Central memory CD8-positive, alpha-beta T cell (primary cell): ENCODE results near the gene TIAL1.

Source experiments
- ATAC-seq: fragments of 150-1000 bp; cut with Tn5 transposase; replicated peaks from 2 replicates; pipeline ENCODE4 v1.10.0; 2022; ENCODE audit warnings: mild to moderate bottlenecking, moderate FRiP score, moderate number of reproducible peaks; ENCODE audit not compliant: poor library complexity, severe bottlenecking; ENCODE audit errors: extremely low read depth
- DNase-seq, 2 donors: peaks; one replicate each; pipeline ENCODE4 v3.0.0; 2021; ENCODE audit warnings: low spot score in 2 of 2
- H3K27ac Mint-ChIP-seq: one replicate; pipeline ENCODE4 v1.8.0; 2022; ENCODE audit warnings: low read depth, mild to moderate bottlenecking, moderate library complexity, mixed read lengths
- H3K27me3 Mint-ChIP-seq: one replicate; pipeline ENCODE4 v1.8.0; 2022; ENCODE audit warnings: mixed read lengths
- H3K36me3 Mint-ChIP-seq: one replicate; pipeline ENCODE4 v1.8.0; 2022; ENCODE audit warnings: mild to moderate bottlenecking, moderate library complexity, mixed read lengths; ENCODE audit not compliant: insufficient read depth
- H3K4me1 Mint-ChIP-seq: one replicate; pipeline ENCODE4 v1.8.0; 2022; ENCODE audit warnings: mixed read lengths
- H3K4me3 Mint-ChIP-seq: one replicate; pipeline ENCODE4 v1.8.0; 2022; ENCODE audit warnings: mild to moderate bottlenecking, moderate library complexity, mixed read lengths
- H3K9me3 Mint-ChIP-seq: one replicate; pipeline ENCODE4 v1.8.0; 2022; ENCODE audit warnings: mixed read lengths

The TIAL1 gene

GRCh38 chr10:119596537-119597404, at the start of gene TIAL1:
TSS of gene TIAL1 (minus strand) at chr10:119596964. CDS start at chr10:119596465, 499 bp downstream.
- Mint-ChIP-seq H3K9me3 (no peaks in the 10 kb centered on the region), H3K4me3 (peak within 1 kb of the TSS; percentile 94), H3K4me1 (peaks cover 48% of the 10 kb centered on the region), H3K27me3 (no peaks in the 10 kb centered on the region), H3K27ac (peak within 1 kb of the TSS; percentile 97), H3K36me3 (peaks cover 19% of the 10 kb centered on the region)
- DNase-seq (peak; percentile 81 to 82), ATAC-seq (peak; percentile 85)

DNA sequence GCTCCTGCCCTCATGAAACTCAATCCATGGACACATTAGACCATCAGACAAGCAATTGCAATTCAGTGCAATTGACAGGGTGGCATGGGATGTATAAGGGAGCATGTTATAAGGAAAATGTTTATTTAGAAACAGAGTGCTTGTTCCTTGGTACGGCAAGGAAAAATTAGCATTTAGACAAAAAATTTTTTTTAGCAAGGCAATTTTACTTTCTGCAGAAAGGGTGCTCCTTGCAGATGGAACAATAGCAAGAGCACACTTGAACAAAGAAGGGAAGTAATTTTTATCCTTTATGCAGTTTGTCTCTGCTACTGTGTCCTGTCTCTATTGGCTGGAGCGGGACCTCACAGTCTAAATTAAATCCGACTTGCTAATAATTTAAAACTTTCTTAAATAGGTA, 48.2 kb upstream of the TIAL1 start:
- DNase-seq (no peak), ATAC-seq (no peak)
- Mint-ChIP-seq H3K9me3 (no peaks in the 10 kb centered on the region), H3K4me1 (peaks cover 23% of the 10 kb centered on the region), H3K27ac (no peak overlapping the region), H3K4me3 (no peak overlapping the region), H3K27me3 (no peaks in the 10 kb centered on the region), H3K36me3 (peaks cover 7% of the 10 kb centered on the region)

GRCh38 chr10:119644205-119644814, 47.5 kb upstream of the TIAL1 start:
- H3K9me3 Mint-ChIP-seq, result no peaks in the 10 kb centered on the region
- DNase-seq, result no peak
- H3K36me3 Mint-ChIP-seq, result peaks cover 7% of the 10 kb centered on the region
- no peak overlapping the region for H3K27ac Mint-ChIP-seq
- H3K4me1 Mint-ChIP-seq, result peaks cover 23% of the 10 kb centered on the region
- no peaks in the 10 kb centered on the region for H3K27me3 Mint-ChIP-seq
- no peak for ATAC-seq
- H3K4me3 Mint-ChIP-seq, result no peak overlapping the region

GRCh38 chr10:119643306-119644204, 46.8 kb upstream of the TIAL1 start:
- Mint-ChIP-seq H3K4me3 (peak overlapping the region; percentile 64), H3K9me3 (no peaks in the 10 kb centered on the region), H3K4me1 (peaks cover 23% of the 10 kb centered on the region), H3K36me3 (peaks cover 7% of the 10 kb centered on the region), H3K27ac (peak overlapping the region; percentile 45), H3K27me3 (peaks cover 1% of the 10 kb centered on the region)
- no peak for DNase-seq
- ATAC-seq, result no peak

DNA sequence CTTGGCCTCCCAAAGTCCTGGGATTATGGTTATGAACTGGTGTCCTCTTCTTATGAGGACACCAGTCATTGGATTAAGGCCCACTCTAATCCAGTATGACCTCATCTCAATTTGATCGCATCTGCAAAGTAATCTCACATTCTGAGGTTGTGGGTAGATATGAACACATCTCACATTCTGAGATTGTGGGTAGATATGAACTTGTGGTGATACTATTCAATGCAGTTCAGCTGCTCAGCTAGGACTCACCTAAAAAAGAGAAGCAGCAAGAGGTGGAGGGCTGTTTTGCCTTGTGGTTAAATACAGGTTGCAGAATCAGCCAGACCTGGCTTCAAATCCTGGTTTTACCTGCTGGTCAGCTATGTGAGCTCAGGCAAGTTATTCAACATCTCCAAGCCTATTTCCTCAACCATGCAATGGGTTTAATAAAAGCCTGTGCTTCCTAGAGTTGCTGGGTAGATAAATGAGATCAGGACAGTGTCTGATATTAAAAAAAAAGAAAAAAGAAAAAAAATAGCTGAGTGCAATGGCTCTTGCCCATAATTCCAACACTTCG, 45.9 kb upstream of the TIAL1 start:
- H3K36me3 Mint-ChIP-seq, result peaks cover 7% of the 10 kb centered on the region
- peak; percentile 100 for ATAC-seq

GRCh38 chr10:119640875-119641526, 44.2 kb upstream of the TIAL1 start:
- Mint-ChIP-seq H3K27me3 (peaks cover 7% of the 10 kb centered on the region), H3K9me3 (no peaks in the 10 kb centered on the region), H3K4me3 (no peak overlapping the region), H3K36me3 (peaks cover 7% of the 10 kb centered on the region), H3K4me1 (peaks cover 23% of the 10 kb centered on the region), H3K27ac (no peak overlapping the region)
- DNase-seq, result no peak
- no peak for ATAC-seq

More for the DNA sequence above, 45.9 kb upstream of the TIAL1 start:
- Mint-ChIP-seq H3K27me3 (peaks cover 7% of the 10 kb centered on the region), H3K27ac (peak overlapping the region; percentile 45), H3K9me3 (no peaks in the 10 kb centered on the region), H3K4me3 (peak overlapping the region; percentile 64), H3K4me1 (peaks cover 23% of the 10 kb centered on the region)
- DNase-seq, result peak in 1 of 2 donors; percentile 34

- no peak overlapping the region for H3K4me3 Mint-ChIP-seq
- ATAC-seq (no peak), DNase-seq (no peak)
- H3K27ac Mint-ChIP-seq, result no peak overlapping the region
- H3K27me3 Mint-ChIP-seq, result peaks cover 7% of the 10 kb centered on the region
- peaks cover 7% of the 10 kb centered on the region for H3K36me3 Mint-ChIP-seq
- H3K9me3 Mint-ChIP-seq, result no peaks in the 10 kb centered on the region
- peaks cover 23% of the 10 kb centered on the region for H3K4me1 Mint-ChIP-seq
These were observed 43.6 kb upstream of the TIAL1 start for GRCh38 chr10:119640384-119640783.

DNA sequence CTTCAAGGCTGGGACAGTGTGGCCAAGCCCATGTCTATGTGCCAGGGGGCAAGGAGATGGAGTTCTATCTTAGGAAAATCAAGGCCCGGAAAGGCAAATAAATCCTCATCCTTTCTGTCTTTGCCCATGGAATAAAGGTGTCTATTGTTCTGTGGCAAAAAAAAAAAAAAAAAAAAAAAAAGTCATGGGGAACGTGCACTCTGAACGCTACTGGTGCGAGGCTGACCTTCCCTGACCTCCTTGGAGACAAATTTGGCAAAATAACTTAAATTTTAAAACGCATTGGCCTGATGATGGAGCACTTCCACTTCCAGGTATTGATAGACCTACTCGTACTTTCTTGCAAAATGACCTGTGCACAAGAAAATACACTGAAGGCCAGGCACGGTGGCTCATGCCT, 42.2 kb upstream of the TIAL1 start:
- ATAC-seq, result no peak
- no peak overlapping the region for H3K4me3 Mint-ChIP-seq

GRCh38 chr10:119637631-119638030, 40.9 kb upstream of the TIAL1 start:
- H3K27me3 Mint-ChIP-seq, result peaks cover 7% of the 10 kb centered on the region
- no peak for ATAC-seq
- no peaks in the 10 kb centered on the region for H3K9me3 Mint-ChIP-seq
- peaks cover 11% of the 10 kb centered on the region for H3K4me1 Mint-ChIP-seq
- no peak overlapping the region for H3K4me3 Mint-ChIP-seq
- no peak overlapping the region for H3K27ac Mint-ChIP-seq
- peaks cover 5% of the 10 kb centered on the region for H3K36me3 Mint-ChIP-seq
- DNase-seq, result no peak

More for the DNA sequence above, 42.2 kb upstream of the TIAL1 start:
- Mint-ChIP-seq H3K36me3 (peaks cover 7% of the 10 kb centered on the region), H3K4me1 (peaks cover 23% of the 10 kb centered on the region), H3K27ac (no peak overlapping the region), H3K9me3 (no peaks in the 10 kb centered on the region), H3K27me3 (peaks cover 7% of the 10 kb centered on the region)
- DNase-seq, result no peak

- no peaks in the 10 kb centered on the region for H3K9me3 Mint-ChIP-seq
These were observed 37.4 kb upstream of the TIAL1 start for GRCh38 chr10:119634219-119634544.

DNA sequence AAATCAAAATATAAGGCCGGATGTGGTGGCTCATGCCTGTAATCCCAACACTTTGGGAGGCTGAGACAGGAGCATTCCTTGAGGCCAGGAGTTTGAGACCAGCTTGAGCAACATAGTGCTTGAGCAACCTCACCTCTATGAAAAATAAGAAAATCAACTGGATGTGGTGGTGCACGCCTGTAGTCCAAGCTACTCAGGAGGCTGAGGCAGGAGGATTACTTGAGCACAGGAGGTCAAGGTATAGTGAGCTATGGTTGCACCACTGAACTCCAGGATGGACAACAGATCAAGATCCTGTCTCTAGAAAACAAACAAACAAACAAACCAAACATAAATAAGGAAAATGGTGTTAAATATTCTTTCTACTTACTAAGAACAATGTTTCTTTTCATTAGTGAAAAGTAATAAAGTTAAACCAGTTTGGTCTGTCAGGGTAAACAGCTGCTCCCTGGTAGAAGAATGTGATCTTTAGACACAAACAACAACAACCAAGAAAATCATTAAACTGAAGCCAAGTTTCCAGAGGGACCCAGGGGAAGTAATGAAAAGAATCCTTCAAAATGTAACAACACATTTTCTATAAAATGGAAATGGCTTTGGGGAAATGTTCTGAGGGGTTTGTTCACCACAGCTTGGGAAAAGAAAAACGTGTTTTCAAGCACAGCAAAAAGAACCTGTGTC, 36.9 kb upstream of the TIAL1 start:
- ATAC-seq, result no peak
- Mint-ChIP-seq H3K27ac (no peak overlapping the region), H3K4me3 (no peak overlapping the region)

More at GRCh38 chr10:119634219-119634544, 37.4 kb upstream of the TIAL1 start:
- no peak for ATAC-seq
- no peak for DNase-seq
- no peaks in the 10 kb centered on the region for H3K36me3 Mint-ChIP-seq
- H3K4me1 Mint-ChIP-seq, result no peaks in the 10 kb centered on the region
- H3K4me3 Mint-ChIP-seq, result no peak overlapping the region
- no peak overlapping the region for H3K27ac Mint-ChIP-seq
- peaks cover 7% of the 10 kb centered on the region for H3K27me3 Mint-ChIP-seq

More for the DNA sequence above, 36.9 kb upstream of the TIAL1 start:
- Mint-ChIP-seq H3K36me3 (no peaks in the 10 kb centered on the region), H3K4me1 (no peaks in the 10 kb centered on the region), H3K27me3 (peaks cover 7% of the 10 kb centered on the region), H3K9me3 (no peaks in the 10 kb centered on the region)
- no peak for DNase-seq
